K562 (cell line): ENCODE measurements around the gene TMEM39B. TPM values are rescaled to one million over a fixed set of nuclear protein-coding genes. Genes with fewer than 3 reads are reported as not detected.
A peak's percentile ranks its signal among the peaks of the same experiment; 100 is the strongest.

ENCODE experiments used
- BRF2 ChIP-seq: IDR thresholded peaks from 3 replicates; pipeline ENCODE4 v1.6.1; 2011; ENCODE audit warnings: borderline replicate concordance, mild to moderate bottlenecking; ENCODE audit not compliant: insufficient read length, insufficient read depth
- CCAR2 ChIP-seq: fragments of 200-400 bp; formaldehyde crosslinking; IDR thresholded peaks from 2 replicates; pipeline ENCODE4 v1.6.1; 2017; ENCODE audit warnings: mild to moderate bottlenecking, low read depth, low read length
- CREB5 ChIP-seq: fragments of 250-450 bp; sonication (Bioruptor Pico); IDR thresholded peaks from 2 replicates; pipeline ENCODE4 v1.5.0; 2020; ENCODE audit warnings: mild to moderate bottlenecking
- HDGF ChIP-seq: fragments of 450-650 bp; IDR thresholded peaks from 2 replicates; pipeline ENCODE4 v1.6.1; 2016
- HLTF ChIP-seq: fragments of 450-650 bp; IDR thresholded peaks from 2 replicates; pipeline ENCODE4 v1.6.1; 2016
- HNRNPL ChIP-seq: fragments of 200-400 bp; formaldehyde crosslinking; IDR thresholded peaks from 2 replicates; pipeline ENCODE4 v1.6.1; 2017; ENCODE audit warnings: low read depth, mild to moderate bottlenecking, low read length
- ILK ChIP-seq: fragments of 450-650 bp; IDR thresholded peaks from 2 replicates; pipeline ENCODE4 v1.6.1; 2016; ENCODE audit warnings: missing genetic modification characterization, low read depth, mild to moderate bottlenecking, missing compliant biosample characterization, moderate library complexity, borderline replicate concordance
- NFIC ChIP-seq: fragments of 450-650 bp; IDR thresholded peaks from 2 replicates; pipeline ENCODE4 v1.6.1; 2017; ENCODE audit warnings: mild to moderate bottlenecking, inconsistent platforms
- PHB2 ChIP-seq: fragments of 450-650 bp; IDR thresholded peaks from 2 replicates; pipeline ENCODE4 v1.6.1; 2017; ENCODE audit warnings: low read depth
- PREB ChIP-seq: sonication (generic); formaldehyde crosslinking; IDR thresholded peaks from 2 replicates; pipeline ENCODE4 v1.8.1; 2023; ENCODE audit warnings: mild to moderate bottlenecking, missing genetic modification reagents
- RFX1 ChIP-seq: fragments of 450-650 bp; IDR thresholded peaks from 2 replicates; pipeline ENCODE4 v1.6.1; 2016; ENCODE audit warnings: mild to moderate bottlenecking, moderate library complexity
- SPI1 ChIP-seq: IDR thresholded peaks from 2 replicates; pipeline ENCODE4 v1.6.1; 2011; ENCODE audit warnings: low read depth, low read length, control low read depth, borderline replicate concordance
- TCF3 ChIP-seq: sonication (generic); formaldehyde crosslinking; IDR thresholded peaks from 2 replicates; pipeline ENCODE4 v1.4.0; 2020; ENCODE audit warnings: mild to moderate bottlenecking, missing genetic modification reagents
- THRAP3 ChIP-seq: fragments of 450-650 bp; IDR thresholded peaks from 2 replicates; pipeline ENCODE4 v1.6.1; 2016; ENCODE audit warnings: mild to moderate bottlenecking, inconsistent platforms, borderline replicate concordance
- WHSC1 ChIP-seq: IDR thresholded peaks from one replicate; pipeline ENCODE4 v1.6.1; 2012; ENCODE audit warnings: low read length, control low read depth, inconsistent platforms
- ZFP30 ChIP-seq: fragments of 250-450 bp; sonication (Bioruptor Pico); IDR thresholded peaks from 2 replicates; pipeline ENCODE4 v1.8.0; 2022; ENCODE audit warnings: moderate library complexity, mild to moderate bottlenecking, inconsistent platforms, borderline replicate concordance
- ZNF263 ChIP-seq: sonication (generic); formaldehyde crosslinking; IDR thresholded peaks from 2 replicates; pipeline ENCODE4 v1.8.0; 2022; ENCODE audit warnings: mild to moderate bottlenecking, missing genetic modification reagents, borderline replicate concordance
- ZNF311 ChIP-seq: fragments of 250-450 bp; sonication (Bioruptor Pico); IDR thresholded peaks from 2 replicates; pipeline ENCODE4 v1.4.0; 2020; ENCODE audit warnings: mild to moderate bottlenecking, moderate library complexity
- ZNF589 ChIP-seq: fragments of 200-800 bp; sonication (Bioruptor generic); IDR thresholded peaks from 2 replicates; pipeline ENCODE4 v1.6.1; 2016; ENCODE audit warnings: low read depth, missing genetic modification characterization, missing compliant biosample characterization
- ZNF778 ChIP-seq: fragments of 450-650 bp; formaldehyde crosslinking; IDR thresholded peaks from 2 replicates; pipeline ENCODE4 v1.4.0; 2020; ENCODE audit warnings: mild to moderate bottlenecking, moderate library complexity
- ZNF780A ChIP-seq: fragments of 250-450 bp; sonication (Bioruptor Pico); IDR thresholded peaks from 2 replicates; pipeline ENCODE4 v1.5.0; 2021; ENCODE audit warnings: mild to moderate bottlenecking
- polyA plus RNA-seq, 8 experiments: library from polyadenylated mRNA; depleted of rRNA in 4 of 8; stranded (reverse) in 5 of 8; unstranded in 3 of 8; fragments of >200 nt; fragmentation: Nextera tagmentation in 2 of 8; fragmentation: Illumina TruSeq in 1 of 8; extraction: Ambion mirVana in 2 of 8; extraction: Trizol in 1 of 8; gene quantifications; 2 replicates each; pipeline versions ENCODE4 v1.2.1 to v1.2.3, GENCODE V29; 2011 to 2014; ENCODE audit warnings: inconsistent platforms in 1 of 8, missing spikeins in 1 of 8
- total RNA-seq, 7 experiments: library from RNA; depleted of rRNA in 6 of 7; stranded (reverse); fragments of >200 nt in 6 of 7; fragmentation: Illumina TruSeq in 2 of 7; extraction: Trizol in 2 of 7; gene quantifications; 2 replicates each; pipeline versions ENCODE4 v1.2.1 to v1.2.3, GENCODE V29; 2011 to 2021; ENCODE audit warnings: low replicate concordance in 1 of 7
- TF ChIP-seq, protein P1 (sequence below): fragments of 450-650 bp; IDR thresholded peaks from 2 replicates; pipeline ENCODE4 v1.6.1; 2016; ENCODE audit warnings: missing biosample characterization, missing genetic modification characterization
- TF ChIP-seq, protein P2 (sequence below): fragments of 450-650 bp; IDR thresholded peaks from one replicate; pipeline ENCODE4 v1.6.1; 2018; ENCODE audit warnings: mild to moderate bottlenecking, moderate library complexity; ENCODE audit not compliant: partially characterized antibody

The TMEM39B gene
- total and polyA plus RNA-seq, 9 of the 15 experiments (the other 6 are each of a cell fraction or from before 2014, with no cell fraction given): 0.92 to 28.5 (median 9.7) TPM

GRCh38 chr1:32107742-32108661 lies 35.3 kb downstream of the TMEM39B start, which contains the start of gene KPNA6 (continued):
- TF ChIP-seq, protein P1, sequence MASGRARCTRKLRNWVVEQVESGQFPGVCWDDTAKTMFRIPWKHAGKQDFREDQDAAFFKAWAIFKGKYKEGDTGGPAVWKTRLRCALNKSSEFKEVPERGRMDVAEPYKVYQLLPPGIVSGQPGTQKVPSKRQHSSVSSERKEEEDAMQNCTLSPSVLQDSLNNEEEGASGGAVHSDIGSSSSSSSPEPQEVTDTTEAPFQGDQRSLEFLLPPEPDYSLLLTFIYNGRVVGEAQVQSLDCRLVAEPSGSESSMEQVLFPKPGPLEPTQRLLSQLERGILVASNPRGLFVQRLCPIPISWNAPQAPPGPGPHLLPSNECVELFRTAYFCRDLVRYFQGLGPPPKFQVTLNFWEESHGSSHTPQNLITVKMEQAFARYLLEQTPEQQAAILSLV (tag): no peak
- no peak for TF ChIP-seq HDGF
- TF ChIP-seq NFIC: no peak; the same call in 1 of the 2 replicates
- TF ChIP-seq RFX1: no peak
- TF ChIP-seq ZNF589: peak; percentile 42; the same call in 1 of the 2 replicates
- TF ChIP-seq ZNF263 (CRISPR knock-in tag): 0 out of 2 replicates have a peak, but pooled peaks have one; percentile 13
- TF ChIP-seq ZNF780A (CRISPR knock-in tag): no peak
- TF ChIP-seq ZFP30 (CRISPR knock-in tag): no peak
- TF ChIP-seq ILK (tag): no peak
- TF ChIP-seq HNRNPL: no peak
- TF ChIP-seq PHB2: no peak
- TF ChIP-seq, protein P2, sequence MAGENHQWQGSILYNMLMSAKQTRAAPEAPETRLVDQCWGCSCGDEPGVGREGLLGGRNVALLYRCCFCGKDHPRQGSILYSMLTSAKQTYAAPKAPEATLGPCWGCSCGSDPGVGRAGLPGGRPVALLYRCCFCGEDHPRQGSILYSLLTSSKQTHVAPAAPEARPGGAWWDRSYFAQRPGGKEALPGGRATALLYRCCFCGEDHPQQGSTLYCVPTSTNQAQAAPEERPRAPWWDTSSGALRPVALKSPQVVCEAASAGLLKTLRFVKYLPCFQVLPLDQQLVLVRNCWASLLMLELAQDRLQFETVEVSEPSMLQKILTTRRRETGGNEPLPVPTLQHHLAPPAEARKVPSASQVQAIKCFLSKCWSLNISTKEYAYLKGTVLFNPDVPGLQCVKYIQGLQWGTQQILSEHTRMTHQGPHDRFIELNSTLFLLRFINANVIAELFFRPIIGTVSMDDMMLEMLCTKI: no peak
- no peak for TF ChIP-seq SPI1
- no peak for TF ChIP-seq CREB5 (CRISPR knock-in tag)
- no peak for TF ChIP-seq THRAP3
- no peak for TF ChIP-seq BRF2
- no peak for TF ChIP-seq CCAR2
- TF ChIP-seq WHSC1: no peak
- no peak for TF ChIP-seq ZNF778 (CRISPR knock-in tag)
- TF ChIP-seq HLTF: no peak
- no peak for TF ChIP-seq ZNF311 (CRISPR knock-in tag)
- 0 out of 2 replicates have a peak, but pooled peaks have one; percentile 56 for TF ChIP-seq PREB (CRISPR knock-in tag)
- TF ChIP-seq TCF3: peak; percentile 18; the same call in 1 of the 2 replicates
